SK-N-SH (cell line): ENCODE results near the gene RBBP4. TPM values are rescaled to one million over a fixed set of nuclear protein-coding genes. Genes with fewer than 3 reads are reported as not detected.
A peak's percentile ranks its signal among the peaks of the same experiment; 100 is the strongest.

Experiments
- CTCF ChIA-PET: fragments of 300-600, 350-600 bp; formaldehyde crosslinking; extraction: SDS; loops from one replicate; lab custom pipeline; 2021; lab: Yijun Ruan, JAX
- POLR2A ChIA-PET: fragments of 350-600 bp; sonication (Branson Sonifier 250); formaldehyde crosslinking; extraction: SDS; loops from one replicate; lab custom pipeline; 2020; ENCODE audit warnings: antibody characterized with exemption, inconsistent platforms; lab: Yijun Ruan, JAX
- DNase-seq: peaks from one replicate; pipeline ENCODE4 v3.0.0; 2012
- H2AFZ ChIP-seq: fragments of 200-600 bp; sonication (generic); 2 replicates; pipeline ENCODE4 v1.8.1; 2016; ENCODE audit warnings: antibody characterized with exemption, mild to moderate bottlenecking, low read depth
- H3F3A ChIP-seq: fragments of 200-600 bp; sonication (generic); replicated peaks from 2 replicates; pipeline ENCODE3; 2016; ENCODE audit warnings: antibody characterized with exemption, mild to moderate bottlenecking; ENCODE audit not compliant: insufficient read depth
- H3K27ac ChIP-seq, 2 experiments: fragments of 200-500 bp in 1 of 2; fragments of 200-600 bp in 1 of 2; sonication (Bioruptor generic) in 1 of 2; sonication (generic), shearing (Covaris generic) in 1 of 2; 2 replicates each; pipeline versions ENCODE4 v1.5.1 to v1.6.1; 2014 to 2016; ENCODE audit warnings: low read depth in 2 of 2, inconsistent platforms in 1 of 2, low read length in 1 of 2, mild to moderate bottlenecking in 1 of 2, mixed read lengths in 1 of 2
- H3K27me3 ChIP-seq: fragments of 200-600 bp; sonication (generic), shearing (Covaris generic); 2 replicates; pipeline ENCODE4 v1.6.1; 2016; ENCODE audit warnings: mixed run types; ENCODE audit not compliant: insufficient read depth
- H3K36me3 ChIP-seq, 2 experiments: fragments of 200-500 bp in 1 of 2; fragments of 200-600 bp in 1 of 2; sonication (Bioruptor generic) in 1 of 2; sonication (generic) in 1 of 2; replicated peaks in 1 of 2; 2 replicates each; pipeline versions ENCODE3 to v1.5.1; 2014 to 2016; ENCODE audit warnings: low read length in 1 of 2, mild to moderate bottlenecking in 1 of 2; ENCODE audit not compliant: insufficient read depth in 2 of 2, control insufficient read depth in 1 of 2
- H3K4me1 ChIP-seq, 2 experiments: fragments of 200-500 bp in 1 of 2; fragments of 200-600 bp in 1 of 2; sonication (Bioruptor generic) in 1 of 2; sonication (generic), shearing (Covaris generic) in 1 of 2; 2 replicates each; pipeline versions ENCODE4 v1.5.1 to v1.6.1; 2014 to 2016; ENCODE audit warnings: low read depth in 1 of 2, low read length in 1 of 2, mixed run types in 1 of 2; ENCODE audit not compliant: insufficient read depth in 2 of 2, control insufficient read depth in 1 of 2
- H3K4me2 ChIP-seq: fragments of 200-600 bp; sonication (generic), shearing (Covaris generic); 2 replicates; pipeline ENCODE4 v1.6.1; 2017; ENCODE audit warnings: mixed run types
- H3K4me3 ChIP-seq, 2 experiments: fragments of 200-500 bp in 1 of 2; fragments of 200-600 bp in 1 of 2; sonication (Bioruptor generic) in 1 of 2; sonication (generic), shearing (Covaris generic) in 1 of 2; 2 replicates each; pipeline versions ENCODE4 v1.5.1 to v1.8.1; 2014 to 2016; ENCODE audit warnings: low read depth in 2 of 2, inconsistent platforms in 1 of 2, low read length in 1 of 2, mild to moderate bottlenecking in 1 of 2, mixed read lengths in 1 of 2, moderate library complexity in 1 of 2
- H3K79me2 ChIP-seq: fragments of 200-600 bp; sonication (generic); 2 replicates; pipeline ENCODE4 v1.8.1; 2017; ENCODE audit warnings: mild to moderate bottlenecking; ENCODE audit not compliant: insufficient read depth
- H3K9ac ChIP-seq: fragments of 200-600 bp; sonication (generic); 2 replicates; pipeline ENCODE4 v1.6.1; 2017; ENCODE audit warnings: mixed run types
- H3K9me2 ChIP-seq: fragments of 200-600 bp; sonication (generic); 2 replicates; pipeline ENCODE4 v1.6.1; 2017; ENCODE audit warnings: mixed run types
- H3K9me3 ChIP-seq: fragments of 200-600 bp; sonication (generic); 2 replicates; pipeline ENCODE4 v1.6.1; 2017; ENCODE audit warnings: mixed run types, mild to moderate bottlenecking, moderate library complexity
- H4K20me1 ChIP-seq: fragments of 200-600 bp; sonication (generic); 2 replicates; pipeline ENCODE4 v1.6.1; 2017; ENCODE audit warnings: mild to moderate bottlenecking, mixed run types; ENCODE audit not compliant: insufficient read depth
- FOSL2 ChIP-seq: IDR thresholded peaks from 2 replicates; pipeline ENCODE4 v1.4.0; 2012; ENCODE audit warnings: low read depth, mild to moderate bottlenecking, moderate library complexity, borderline replicate concordance
- FOXJ3 ChIP-seq: sonication (generic); formaldehyde crosslinking; IDR thresholded peaks from 2 replicates; pipeline ENCODE4 v1.5.1; 2020; ENCODE audit warnings: mild to moderate bottlenecking, missing genetic modification reagents
- FOXM1 ChIP-seq: IDR thresholded peaks from 2 replicates; pipeline ENCODE4 v1.4.0; 2012; ENCODE audit warnings: low read depth, mild to moderate bottlenecking
- GABPA ChIP-seq: IDR thresholded peaks from 2 replicates; pipeline ENCODE4 v1.4.0; 2012; ENCODE audit warnings: low read depth, mild to moderate bottlenecking
- GATA2 ChIP-seq: sonication (generic); formaldehyde crosslinking; IDR thresholded peaks from 2 replicates; pipeline ENCODE4 v1.5.0; 2020; ENCODE audit warnings: mild to moderate bottlenecking, missing genetic modification reagents
- JUND ChIP-seq: IDR thresholded peaks from 2 replicates; pipeline ENCODE4 v1.4.0; 2012
- MAX ChIP-seq: IDR thresholded peaks from 2 replicates; pipeline ENCODE4 v1.4.0; 2012; ENCODE audit warnings: low read depth
- MXI1 ChIP-seq: IDR thresholded peaks from 2 replicates; pipeline ENCODE4 v1.6.1; 2012; ENCODE audit warnings: mild to moderate bottlenecking, low read depth, low read length, improper control_type of control experiment
- POLR2AphosphoS5 ChIP-seq: IDR thresholded peaks from 2 replicates; pipeline ENCODE4 v1.6.1; 2012; ENCODE audit warnings: low read depth, low read length
- RCOR1 ChIP-seq: fragments of 150-350 bp; IDR thresholded peaks from 2 replicates; pipeline ENCODE4 v1.6.1; 2017; ENCODE audit warnings: antibody characterized with exemption, low read length
- RFX5 ChIP-seq: IDR thresholded peaks from 2 replicates; pipeline ENCODE4 v1.6.1; 2012; ENCODE audit warnings: mild to moderate bottlenecking, improper control_type of control experiment, low read length
- SIN3A ChIP-seq: IDR thresholded peaks from 2 replicates; pipeline ENCODE4 v1.6.1; 2012; ENCODE audit warnings: low read depth, mild to moderate bottlenecking, low read length, moderate library complexity, borderline replicate concordance
- TAF1 ChIP-seq: IDR thresholded peaks from 2 replicates; pipeline ENCODE4 v1.6.1; 2012; ENCODE audit warnings: low read depth, mild to moderate bottlenecking, low read length, moderate library complexity, borderline replicate concordance
- TEAD4 ChIP-seq: IDR thresholded peaks from 2 replicates; pipeline ENCODE4 v1.4.0; 2012; ENCODE audit warnings: mild to moderate bottlenecking, borderline replicate concordance; ENCODE audit not compliant: insufficient read depth
- YY1 ChIP-seq: IDR thresholded peaks from 2 replicates; pipeline ENCODE4 v1.4.0; 2012; ENCODE audit warnings: low read depth, mild to moderate bottlenecking
- ZBTB33 ChIP-seq: IDR thresholded peaks from 2 replicates; pipeline ENCODE4 v1.4.0; 2012; ENCODE audit warnings: low read depth, borderline replicate concordance
- WGBS: methylation state at CpG from one replicate; pipeline ENCODE4 v1.1.6; 2017; ENCODE audit warnings: low lambda C conversion rate; 5-methylcytosine and 5-hydroxymethylcytosine counted together
- polyA plus RNA-seq, 3 experiments: library from polyadenylated mRNA; depleted of rRNA; stranded (reverse); fragments of >200 nt; gene quantifications; 2 replicates each; pipeline ENCODE4 v1.2.3, GENCODE V29; 2012
- TF ChIP-seq, protein P1 (sequence below): fragments of 150-350 bp; IDR thresholded peaks from 2 replicates; pipeline ENCODE4 v1.6.1; 2016; ENCODE audit warnings: mild to moderate bottlenecking, low read depth, low read length

Gene RBBP4
- polyA plus RNA-seq, 1 of the 3 experiments (the other 2 are of a cell fraction) = 108 TPM

GRCh38 chr1:32650752-32651460, at the start of gene RBBP4 (continued):
- TF ChIP-seq RCOR1 (no peak), TEAD4 (no peak), TAF1 (peak; percentile 43), SIN3A (peak; percentile 80; the same call in 1 of the 2 replicates), RFX5 (peak; percentile 74), FOSL2 (no peak), FOXM1 (0 out of 2 replicates have a peak, but pooled peaks have one; percentile 71), GABPA (no peak; the same call in 1 of the 2 replicates)

DNA sequence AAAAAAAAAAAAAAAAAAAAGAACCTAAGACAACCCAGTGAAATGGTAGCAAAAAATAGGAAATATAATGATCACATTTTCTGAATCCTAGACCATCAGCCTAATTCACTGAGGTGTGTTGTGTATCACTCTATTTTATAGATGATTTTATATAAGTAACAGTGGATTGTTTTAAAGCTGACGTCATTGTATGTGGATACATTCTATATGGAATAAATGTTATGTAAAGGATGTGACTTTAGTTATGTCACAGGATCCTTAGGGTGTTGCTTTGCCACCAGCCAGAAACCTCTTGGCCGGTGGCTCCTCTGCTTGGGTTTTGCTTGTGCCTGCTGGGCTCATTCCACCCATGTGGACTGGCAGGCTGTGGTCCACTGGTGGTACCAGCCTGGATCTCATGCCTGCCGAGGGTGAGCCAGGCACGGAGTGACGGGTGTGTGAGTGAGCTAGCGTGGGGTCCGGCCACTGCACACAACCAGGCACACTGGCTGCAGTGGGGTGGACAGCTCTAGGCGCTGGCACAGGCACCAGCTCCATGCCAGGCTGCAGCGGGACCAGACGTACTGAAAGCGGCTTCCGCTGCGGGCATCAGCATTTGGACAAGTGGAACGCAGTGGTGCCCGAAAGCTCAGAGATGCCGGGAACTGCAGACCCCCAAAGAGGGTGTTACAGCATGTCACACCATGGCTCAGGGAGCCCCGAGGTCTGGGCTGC, 45.1 kb upstream of the RBBP4 start:
- Histone ChIP-seq H3K27ac (no peak overlapping the region), H3K9ac (no peak overlapping the region), H3K4me3 (no peak overlapping the region), H3K9me3 (no peaks in the 10 kb centered on the region), H3K9me2 (no peaks in the 10 kb centered on the region), H3K4me1 (no peaks in the 10 kb centered on the region), H3F3A (peaks cover 9% of the 10 kb centered on the region), H2AFZ (no peak overlapping the region), H3K27me3 (no peaks in the 10 kb centered on the region), H3K79me2 (no peaks in the 10 kb centered on the region), H3K36me3 (peaks cover 0 to 8% of the 10 kb centered on the region in 2 experiments), H4K20me1 (no peaks in the 10 kb centered on the region), H3K4me2 (no peak overlapping the region)
- CTCF ChIA-PET = interaction anchor here (0.6 to 1.4 kb wide), 3 partner anchors 14 to 193 kb away, joined by 3 to 4 read pairs (median 3); no protein-coding TSS in a partner anchor
- POLR2A ChIA-PET = interaction anchor here (2.2 kb wide), 1 partner anchor 45 kb away, joined by 7 read pairs; the partner anchor contains the start of gene RBBP4
- no peak for TF ChIP-seq JUND
- TF ChIP-seq POLR2AphosphoS5 = no peak
- TF ChIP-seq, protein P1, sequence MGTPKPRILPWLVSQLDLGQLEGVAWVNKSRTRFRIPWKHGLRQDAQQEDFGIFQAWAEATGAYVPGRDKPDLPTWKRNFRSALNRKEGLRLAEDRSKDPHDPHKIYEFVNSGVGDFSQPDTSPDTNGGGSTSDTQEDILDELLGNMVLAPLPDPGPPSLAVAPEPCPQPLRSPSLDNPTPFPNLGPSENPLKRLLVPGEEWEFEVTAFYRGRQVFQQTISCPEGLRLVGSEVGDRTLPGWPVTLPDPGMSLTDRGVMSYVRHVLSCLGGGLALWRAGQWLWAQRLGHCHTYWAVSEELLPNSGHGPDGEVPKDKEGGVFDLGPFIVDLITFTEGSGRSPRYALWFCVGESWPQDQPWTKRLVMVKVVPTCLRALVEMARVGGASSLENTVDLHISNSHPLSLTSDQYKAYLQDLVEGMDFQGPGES = no peak
- TF ChIP-seq FOXJ3 = no peak
- no peak for TF ChIP-seq GATA2
- TF ChIP-seq TAF1 = no peak
- TF ChIP-seq FOXM1 = no peak
- TF ChIP-seq YY1 = no peak
- no peak for TF ChIP-seq TEAD4
- TF ChIP-seq MAX = no peak
- no peak for TF ChIP-seq ZBTB33
- no peak for TF ChIP-seq MXI1
- no peak for DNase-seq
- WGBS = 94% methylated on average over 12 of the region's 17 CpGs
